Trophoblast cell (in vitro differentiated cells and primary cell): ENCODE results near the gene IRX4.

Experiments
- DNase-seq, 2 donors: peaks; one replicate each; pipeline ENCODE4 v3.0.0-alpha.2; 2016
- H2AFZ ChIP-seq: 2 replicates; pipeline ENCODE4 v1.6.1; 2013; ENCODE audit warnings: low read length, moderate library complexity, mild to moderate bottlenecking; ENCODE audit not compliant: insufficient read depth, poor library complexity
- H2AK5ac ChIP-seq: 2 replicates; pipeline ENCODE4 v1.6.1; 2013; ENCODE audit warnings: mild to moderate bottlenecking, low read length
- H2BK120ac ChIP-seq: 2 replicates; pipeline ENCODE4 v1.6.1; 2013; ENCODE audit warnings: low read length, mild to moderate bottlenecking, moderate library complexity; ENCODE audit not compliant: insufficient read depth, poor library complexity
- H2BK12ac ChIP-seq: 2 replicates; pipeline ENCODE4 v1.6.1; 2013; ENCODE audit warnings: mild to moderate bottlenecking, low read length, moderate library complexity
- H2BK5ac ChIP-seq: 2 replicates; pipeline ENCODE4 v1.6.1; 2013; ENCODE audit warnings: low read length, low read depth, moderate library complexity, mild to moderate bottlenecking; ENCODE audit not compliant: poor library complexity
- H3K14ac ChIP-seq: 2 replicates; pipeline ENCODE4 v1.6.1; 2013; ENCODE audit warnings: mild to moderate bottlenecking, low read length
- H3K18ac ChIP-seq: 2 replicates; pipeline ENCODE4 v1.6.1; 2013; ENCODE audit warnings: mild to moderate bottlenecking, low read length
- H3K23ac ChIP-seq: 2 replicates; pipeline ENCODE4 v1.6.1; 2013; ENCODE audit warnings: low read length
- H3K27ac ChIP-seq: 2 replicates; pipeline ENCODE4 v1.5.1; 2013; ENCODE audit warnings: low read depth, mild to moderate bottlenecking, inconsistent platforms, low read length, moderate library complexity
- H3K27me3 ChIP-seq: 2 replicates; pipeline ENCODE4 v1.6.1; 2013; ENCODE audit warnings: inconsistent platforms, mild to moderate bottlenecking, low read length, moderate library complexity; ENCODE audit not compliant: insufficient read depth
- H3K36me3 ChIP-seq, 2 experiments: 1 replicate in 1 of 2; 2 replicates in 1 of 2; pipeline ENCODE4 v1.6.1; 2013; ENCODE audit warnings: low read length in 2 of 2, mild to moderate bottlenecking in 2 of 2, moderate library complexity in 1 of 2; ENCODE audit not compliant: insufficient read depth in 2 of 2, control insufficient read depth in 1 of 2
- H3K4ac ChIP-seq: 2 replicates; pipeline ENCODE4 v1.6.1; 2013; ENCODE audit warnings: low read depth, mild to moderate bottlenecking, low read length, moderate library complexity
- H3K4me1 ChIP-seq, 2 experiments: 1 replicate in 1 of 2; 2 replicates in 1 of 2; pipeline ENCODE4 v1.6.1; 2013; ENCODE audit warnings: low read length in 2 of 2, mild to moderate bottlenecking in 2 of 2, moderate library complexity in 1 of 2; ENCODE audit not compliant: insufficient read depth in 2 of 2, control insufficient read depth in 1 of 2
- H3K4me2 ChIP-seq: 2 replicates; pipeline ENCODE4 v1.6.1; 2013; ENCODE audit warnings: inconsistent platforms, mild to moderate bottlenecking, low read length, moderate library complexity
- H3K4me3 ChIP-seq: 2 replicates; pipeline ENCODE4 v1.5.1; 2013; ENCODE audit warnings: mild to moderate bottlenecking, low read depth, low read length, inconsistent platforms
- H3K79me1 ChIP-seq: one replicate; pipeline ENCODE4 v1.6.1; 2013; ENCODE audit warnings: low read length
- H3K79me2 ChIP-seq: 2 replicates; pipeline ENCODE4 v1.6.1; 2013; ENCODE audit warnings: low read length, mild to moderate bottlenecking; ENCODE audit not compliant: control insufficient read depth, insufficient read depth, poor library complexity
- H3K9ac ChIP-seq: 2 replicates; pipeline ENCODE4 v1.6.1; 2013; ENCODE audit warnings: mild to moderate bottlenecking, low read length
- H3K9me3 ChIP-seq: 2 replicates; pipeline ENCODE4 v1.6.1; 2013; ENCODE audit warnings: low read depth, mild to moderate bottlenecking, control low read depth, inconsistent platforms, low read length; ENCODE audit not compliant: insufficient read depth
- H4K12ac ChIP-seq: 2 replicates; pipeline ENCODE4 v1.6.1; 2013; ENCODE audit warnings: low read depth, mild to moderate bottlenecking, low read length, moderate library complexity
- H4K8ac ChIP-seq: 2 replicates; pipeline ENCODE4 v1.6.1; 2013; ENCODE audit warnings: low read depth, mild to moderate bottlenecking, low read length, moderate library complexity
- H4K91ac ChIP-seq: one replicate; pipeline ENCODE4 v1.6.1; 2013; ENCODE audit warnings: low read depth, mild to moderate bottlenecking, low read length, moderate library complexity
- WGBS: extraction: QIAGEN DNeasy Blood & Tissue Kit; methylation state at CpG from one replicate; pipeline ENCODE4 v1.1.7; 2013; ENCODE audit warnings: missing lambda C conversion rate; ENCODE audit not compliant: insufficient read length, insufficient coverage; ENCODE audit errors: extremely low coverage; 5-methylcytosine and 5-hydroxymethylcytosine counted together

IRX4 gene

GRCh38 chr5:1908931-1909330 lies 26.2 kb upstream of the IRX4 start:
- no peak overlapping the region for H3K14ac ChIP-seq
- H3K18ac ChIP-seq = no peak overlapping the region
- H2AK5ac ChIP-seq = no peak overlapping the region
- H3K9ac ChIP-seq = no peak overlapping the region
- no peak overlapping the region for H2AFZ ChIP-seq
- H2BK12ac ChIP-seq = no peak overlapping the region
- H3K9me3 ChIP-seq = peaks cover 10% of the 10 kb centered on the region
- H4K12ac ChIP-seq = no peak overlapping the region
- WGBS = no CpG with 5 or more reads among the region's 8 CpGs
- no peak overlapping the region for H3K4me2 ChIP-seq
- no peak overlapping the region for H3K4me3 ChIP-seq
- H3K23ac ChIP-seq = no peak overlapping the region
- no peaks in the 10 kb centered on the region for H3K79me1 ChIP-seq
- H3K27me3 ChIP-seq = no peaks in the 10 kb centered on the region
- no peak for DNase-seq
- no peaks in the 10 kb centered on the region for H3K79me2 ChIP-seq
- no peak overlapping the region for H2BK120ac ChIP-seq
- no peak overlapping the region for H4K8ac ChIP-seq
- H3K27ac ChIP-seq = no peak overlapping the region
- no peak overlapping the region for H3K4ac ChIP-seq
- no peaks in the 10 kb centered on the region for H3K36me3 ChIP-seq
- H3K4me1 ChIP-seq = no peaks in the 10 kb centered on the region
- no peak overlapping the region for H4K91ac ChIP-seq
- H2BK5ac ChIP-seq = no peak overlapping the region

GRCh38 chr5:1907616-1908015 lies 24.9 kb upstream of the IRX4 start:
- Histone ChIP-seq H3K9me3 (peaks cover 8% of the 10 kb centered on the region), H3K4me3 (no peak overlapping the region), H3K18ac (no peak overlapping the region), H3K27ac (no peak overlapping the region), H2BK5ac (no peak overlapping the region), H3K23ac (no peak overlapping the region), H3K14ac (no peak overlapping the region), H3K4ac (no peak overlapping the region), H2BK120ac (no peak overlapping the region), H3K4me1 (no peaks in the 10 kb centered on the region), H3K79me2 (no peaks in the 10 kb centered on the region), H3K27me3 (no peaks in the 10 kb centered on the region), H3K79me1 (no peaks in the 10 kb centered on the region), H4K91ac (no peak overlapping the region), H3K9ac (no peak overlapping the region), H2BK12ac (no peak overlapping the region), H2AFZ (no peak overlapping the region), H4K8ac (no peak overlapping the region), H4K12ac (no peak overlapping the region), H2AK5ac (no peak overlapping the region), H3K36me3 (no peaks in the 10 kb centered on the region), H3K4me2 (no peak overlapping the region)
- DNase-seq = no peak
- WGBS = no CpG with 5 or more reads among the region's 8 CpGs

GRCh38 chr5:1905108-1905507 lies 22.4 kb upstream of the IRX4 start:
- H2BK5ac ChIP-seq = no peak overlapping the region
- H4K91ac ChIP-seq = no peak overlapping the region
- no peaks in the 10 kb centered on the region for H3K4me1 ChIP-seq
- no peak overlapping the region for H3K18ac ChIP-seq
- DNase-seq = no peak
- no peak overlapping the region for H3K4me2 ChIP-seq
- H3K9ac ChIP-seq = no peak overlapping the region
- H2AFZ ChIP-seq = no peak overlapping the region
- no peak overlapping the region for H3K4me3 ChIP-seq
- H3K14ac ChIP-seq = no peak overlapping the region
- no peaks in the 10 kb centered on the region for H3K79me1 ChIP-seq
- H3K79me2 ChIP-seq = no peaks in the 10 kb centered on the region
- peaks cover 13% of the 10 kb centered on the region for H3K9me3 ChIP-seq
- no peaks in the 10 kb centered on the region for H3K36me3 ChIP-seq
- H4K8ac ChIP-seq = no peak overlapping the region
- no CpG with 5 or more reads among the region's 1 CpG for WGBS
- no peak overlapping the region for H3K23ac ChIP-seq
- no peak overlapping the region for H2BK12ac ChIP-seq
- no peak overlapping the region for H4K12ac ChIP-seq
- no peak overlapping the region for H3K27ac ChIP-seq
- peaks cover 2% of the 10 kb centered on the region for H3K27me3 ChIP-seq
- no peak overlapping the region for H2BK120ac ChIP-seq
- H3K4ac ChIP-seq = no peak overlapping the region
- no peak overlapping the region for H2AK5ac ChIP-seq

GRCh38 chr5:1901983-1902382 lies 19.3 kb upstream of the IRX4 start:
- DNase-seq = no peak
- Histone ChIP-seq H2BK12ac (no peak overlapping the region), H3K4ac (no peak overlapping the region), H3K4me3 (no peak overlapping the region), H2AK5ac (no peak overlapping the region), H3K4me1 (no peaks in the 10 kb centered on the region), H3K9ac (no peak overlapping the region), H4K12ac (no peak overlapping the region), H3K4me2 (no peak overlapping the region), H3K18ac (no peak overlapping the region), H3K79me2 (no peaks in the 10 kb centered on the region), H3K36me3 (no peaks in the 10 kb centered on the region), H3K14ac (no peak overlapping the region), H2AFZ (no peak overlapping the region), H3K9me3 (peaks cover 10% of the 10 kb centered on the region), H3K27me3 (peaks cover 2% of the 10 kb centered on the region), H3K79me1 (no peaks in the 10 kb centered on the region), H4K91ac (no peak overlapping the region), H2BK120ac (no peak overlapping the region), H3K23ac (no peak overlapping the region), H2BK5ac (no peak overlapping the region), H3K27ac (no peak overlapping the region), H4K8ac (no peak overlapping the region)
- WGBS = no CpG with 5 or more reads among the region's 5 CpGs
